A549 (cell line): ENCODE measurements around the gene GNAO1. TPM values are rescaled to one million over a fixed set of nuclear protein-coding genes. Genes with fewer than 3 reads are reported as not detected.

Experiments
- ATAC-seq, 2 experiments: fragments of 200-7000 bp in 1 of 2; fragments of >200 bp in 1 of 2; cut with Nextera tagmentation in 1 of 2; cut with Tn5 transposase in 1 of 2; 3 replicates each; pipeline versions ENCODE4 v1.8.0 to v1.9.1; 2018 to 2020; ENCODE audit warnings: mild to moderate bottlenecking in 1 of 2, moderate library complexity in 1 of 2
- CTCF ChIA-PET: fragments of 300-600 bp; sonication (Branson Sonifier 250); formaldehyde crosslinking; extraction: SDS; loops from one replicate; lab custom pipeline; 2021; ENCODE audit warnings: antibody characterized with exemption, inconsistent platforms; lab: Yijun Ruan, JAX
- POLR2A ChIA-PET: fragments of 350-600 bp; formaldehyde crosslinking; extraction: SDS; loops from one replicate; lab custom pipeline; 2021; ENCODE audit warnings: antibody characterized with exemption, inconsistent platforms; lab: Yijun Ruan, JAX
- DNase-seq, 2 experiments: peaks; one replicate each; pipeline versions ENCODE4 v3.0.0 to v3.0.0-alpha.2; 2011 to 2016; ENCODE audit warnings: low read depth in 1 of 2, low spot score in 1 of 2
- FAIRE-seq: peaks from 2 replicates; lab custom pipeline; 2011; peaks lifted over from hg19 to GRCh38; lab: Jason Lieb, UNC
- H3K27ac ChIP-seq, 2 experiments: fragments of >200 bp; sonication (Bioruptor Twin); formaldehyde crosslinking; 3 replicates each; pipeline ENCODE4 v1.5.1; 2016 to 2017
- H3K4me1 ChIP-seq: fragments of >200 bp; sonication (Bioruptor Twin); formaldehyde crosslinking; 3 replicates; pipeline ENCODE4 v1.6.1; 2016
- H3K4me2 ChIP-seq: fragments of >200 bp; sonication (Bioruptor Twin); formaldehyde crosslinking; 3 replicates; pipeline ENCODE4 v1.6.1; 2016
- H3K4me3 ChIP-seq: fragments of >200 bp; sonication (Bioruptor Twin); formaldehyde crosslinking; 3 replicates; pipeline ENCODE4 v1.5.1; 2016
- H3K9me3 ChIP-seq: fragments of >200 bp; sonication (Bioruptor Twin); formaldehyde crosslinking; 3 replicates; pipeline ENCODE4 v1.6.1; 2016
- BHLHE40 ChIP-seq: IDR thresholded peaks from 2 replicates; pipeline ENCODE4 v1.6.1; 2012; ENCODE audit warnings: low read depth, low read length, inconsistent platforms
- CBX2 ChIP-seq: fragments of 200-600 bp; sonication (generic); IDR thresholded peaks from 2 replicates; pipeline ENCODE4 v1.6.1; 2016; ENCODE audit warnings: low read depth, mild to moderate bottlenecking, borderline replicate concordance
- CEBPB ChIP-seq, 2 experiments: fragments of >200 bp in 1 of 2; sonication (Bioruptor Twin) in 1 of 2; formaldehyde crosslinking in 1 of 2; IDR thresholded peaks; 2 replicates each; pipeline ENCODE4 v1.6.1; 2012 to 2016
- CTCF ChIP-seq: fragments of >200 bp; sonication (Bioruptor Twin); formaldehyde crosslinking; IDR thresholded peaks from 3 replicates; pipeline ENCODE4 v1.5.1; 2016
- EHF ChIP-seq: fragments of 250-450 bp; sonication (Bioruptor Pico); IDR thresholded peaks from 2 replicates; pipeline ENCODE4 v1.5.0; 2020; ENCODE audit warnings: mild to moderate bottlenecking
- EHMT2 ChIP-seq: fragments of 200-600 bp; sonication (generic); IDR thresholded peaks from 2 replicates; pipeline ENCODE4 v1.6.1; 2016; ENCODE audit warnings: antibody characterized with exemption, low read depth, mild to moderate bottlenecking, moderate library complexity
- ELK1 ChIP-seq: fragments of 150-350 bp; IDR thresholded peaks from 2 replicates; pipeline ENCODE4 v1.6.1; 2014; ENCODE audit warnings: low read depth, mild to moderate bottlenecking, low read length
- EP300 ChIP-seq, 2 experiments: fragments of >200 bp; sonication (Bioruptor Twin); formaldehyde crosslinking; IDR thresholded peaks; 2 replicates in 1 of 2; 3 replicates in 1 of 2; pipeline ENCODE4 v1.6.1; 2016 to 2017
- FOSB ChIP-seq: fragments of 250-450 bp; sonication (Bioruptor Pico); IDR thresholded peaks from 2 replicates; pipeline ENCODE4 v1.5.0; 2020; ENCODE audit warnings: mild to moderate bottlenecking, moderate library complexity
- FOSL2 ChIP-seq, 2 experiments: fragments of 450-650 bp in 1 of 2; fragments of >200 bp in 1 of 2; sonication (Bioruptor Twin) in 1 of 2; formaldehyde crosslinking; IDR thresholded peaks; 2 replicates each; pipeline versions ENCODE4 v1.5.0 to v1.6.1; 2016 to 2020; ENCODE audit warnings: mild to moderate bottlenecking in 1 of 2, moderate library complexity in 1 of 2
- GATA3 ChIP-seq: IDR thresholded peaks from 2 replicates; pipeline ENCODE4 v1.6.1; 2012; ENCODE audit warnings: borderline replicate concordance
- HEYL ChIP-seq: fragments of 250-450 bp; sonication (Bioruptor Pico); IDR thresholded peaks from 2 replicates; pipeline ENCODE4 v1.8.0; 2021; ENCODE audit warnings: mild to moderate bottlenecking, moderate library complexity
- HOXA7 ChIP-seq: fragments of 250-450 bp; sonication (Bioruptor Pico); IDR thresholded peaks from 2 replicates; pipeline ENCODE4 v1.5.0; 2020; ENCODE audit warnings: mild to moderate bottlenecking, moderate library complexity
- HOXB5 ChIP-seq: fragments of 250-450 bp; sonication (Bioruptor Pico); IDR thresholded peaks from 2 replicates; pipeline ENCODE4 v1.5.0; 2020; ENCODE audit warnings: mild to moderate bottlenecking, moderate library complexity
- JUNB ChIP-seq: fragments of >200 bp; sonication (Bioruptor Twin); formaldehyde crosslinking; IDR thresholded peaks from 2 replicates; pipeline ENCODE4 v1.6.1; 2016
- MAFK ChIP-seq: fragments of 450-650 bp; IDR thresholded peaks from 2 replicates; pipeline ENCODE4 v1.6.1; 2014; ENCODE audit not compliant: partially characterized antibody
- NR3C1 ChIP-seq: fragments of >200 bp; sonication (Bioruptor Twin); formaldehyde crosslinking; IDR thresholded peaks from 3 replicates; pipeline ENCODE4 v1.6.1; 2017
- PHF8 ChIP-seq: fragments of 200-600 bp; sonication (generic); IDR thresholded peaks from 2 replicates; pipeline ENCODE4 v1.6.1; 2016; ENCODE audit warnings: low read depth, mild to moderate bottlenecking, antibody characterized with exemption, moderate library complexity, borderline replicate concordance
- RCOR1 ChIP-seq: fragments of 150-350 bp; IDR thresholded peaks from 2 replicates; pipeline ENCODE4 v1.6.1; 2014; ENCODE audit warnings: antibody characterized with exemption, low read length, low read depth
- ZSCAN20 ChIP-seq: fragments of 250-450 bp; sonication (Bioruptor Pico); IDR thresholded peaks from 2 replicates; pipeline ENCODE4 v1.8.0; 2022; ENCODE audit warnings: mild to moderate bottlenecking, moderate library complexity
- WGBS: methylation state at CpG from one replicate; pipeline ENCODE4 v1.1.6; 2017; ENCODE audit errors: missing lambda C conversion rate; 5-methylcytosine and 5-hydroxymethylcytosine counted together
- polyA plus RNA-seq, 4 experiments: library from polyadenylated mRNA; depleted of rRNA in 3 of 4; stranded (reverse); fragments of >200 nt; fragmentation: RNase III in 1 of 4; extraction: RNeasy Plus Mini Kit Qiagen cat#74134 plus additional on column Dnase treatment in 1 of 4; gene quantifications; 2 replicates in 3 of 4; 3 replicates in 1 of 4; pipeline ENCODE4 v1.2.3, GENCODE V29; 2011 to 2017
- TF ChIP-seq, protein P1 (sequence below): IDR thresholded peaks from 2 replicates; pipeline ENCODE4 v1.6.1; 2012
- TF ChIP-seq, protein P2 (sequence below): fragments of 450-650 bp; IDR thresholded peaks from 2 replicates; pipeline ENCODE4 v1.6.1; 2014; ENCODE audit warnings: antibody characterized with exemption

GNAO1 gene
- polyA plus RNA-seq, 2 of the 4 experiments (the other 2 are of a cell fraction), result 0.22 to 0.23 TPM

- TF ChIP-seq CTCF (no peak), HOXB5 (CRISPR knock-in tag) (no peak)
Measured at GRCh38 chr16:56204816-56205215, 13.5 kb downstream of the GNAO1 start (continued).

GRCh38 chr16:56206951-56207350 lies 15.7 kb downstream of the GNAO1 start:
- H3K4me1 ChIP-seq, result no peaks in the 10 kb centered on the region
- H3K4me2 ChIP-seq, result no peak overlapping the region
- ChIA-PET POLR2A (no interaction called here), CTCF (interaction anchor here (1.2 kb wide), 1 partner anchor 18 kb away, joined by 3 read pairs; no protein-coding TSS in a partner anchor)
- TF ChIP-seq NR3C1 (no peak), HOXA7 (CRISPR knock-in tag) (no peak), EHMT2 (no peak), EHF (CRISPR knock-in tag) (no peak), PHF8 (no peak), RCOR1 (no peak), HOXB5 (CRISPR knock-in tag) (no peak), CTCF (no peak), EP300 (IDR thresholded peaks at IDR 0.05) (no peak)
- TF ChIP-seq, protein P1, sequence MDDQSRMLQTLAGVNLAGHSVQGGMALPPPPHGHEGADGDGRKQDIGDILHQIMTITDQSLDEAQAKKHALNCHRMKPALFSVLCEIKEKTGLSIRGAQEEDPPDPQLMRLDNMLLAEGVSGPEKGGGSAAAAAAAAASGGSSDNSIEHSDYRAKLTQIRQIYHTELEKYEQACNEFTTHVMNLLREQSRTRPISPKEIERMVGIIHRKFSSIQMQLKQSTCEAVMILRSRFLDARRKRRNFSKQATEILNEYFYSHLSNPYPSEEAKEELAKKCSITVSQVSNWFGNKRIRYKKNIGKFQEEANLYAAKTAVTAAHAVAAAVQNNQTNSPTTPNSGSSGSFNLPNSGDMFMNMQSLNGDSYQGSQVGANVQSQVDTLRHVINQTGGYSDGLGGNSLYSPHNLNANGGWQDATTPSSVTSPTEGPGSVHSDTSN, result no peak
- H3K9me3 ChIP-seq, result no peaks in the 10 kb centered on the region
- FAIRE-seq (no peak), ATAC-seq (no peak), DNase-seq (no peak)
- WGBS, result 3% methylated on average over 1 of the region's 1 CpG
- no peak overlapping the region for H3K4me3 ChIP-seq
- H3K27ac ChIP-seq, result no peak overlapping the region

DNA sequence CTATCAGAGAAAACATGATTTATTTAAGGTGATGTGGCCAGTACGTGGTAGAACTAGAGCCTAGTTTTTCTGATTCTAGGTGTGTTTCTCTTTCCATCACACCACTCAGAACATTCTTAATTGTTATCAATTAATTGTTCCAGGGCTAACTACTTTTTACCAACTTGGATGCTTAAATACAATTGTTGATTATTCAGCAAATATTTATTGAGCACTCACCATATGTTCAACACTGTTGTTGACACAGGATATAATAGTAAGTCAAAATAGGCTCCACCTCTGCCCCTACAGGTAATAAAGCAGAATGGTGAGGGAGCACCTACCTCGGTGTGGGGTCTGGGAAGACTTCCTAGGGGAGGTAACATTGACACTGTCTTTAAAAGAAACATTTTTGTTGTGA lies 16.1 kb downstream of the GNAO1 start:
- no peak overlapping the region for H3K4me3 ChIP-seq
- ChIA-PET POLR2A (no interaction called here), CTCF (interaction anchor here (1.2 kb wide), 1 partner anchor 17 kb away, joined by 3 read pairs; no protein-coding TSS in a partner anchor)
- FAIRE-seq (no peak), ATAC-seq (no peak), DNase-seq (no peak)
- no peak overlapping the region for H3K27ac ChIP-seq
- H3K4me2 ChIP-seq, result no peak overlapping the region
- no peaks in the 10 kb centered on the region for H3K4me1 ChIP-seq
- TF ChIP-seq MAFK (peak; percentile 62), GATA3 (no peak), FOSB (CRISPR knock-in tag) (no peak)
- 1% methylated on average over 2 of the region's 2 CpGs for WGBS
- H3K9me3 ChIP-seq, result no peaks in the 10 kb centered on the region

- TF ChIP-seq ZSCAN20 (CRISPR knock-in tag) (no peak), CEBPB (IDR thresholded peaks at IDR 0.05) (no peak), ELK1 (no peak), RCOR1 (no peak), BHLHE40 (no peak), FOSL2 (IDR thresholded peaks at IDR 0.05) (no peak), FOSL2 (CRISPR knock-in tag; IDR thresholded peaks at IDR 0.05) (no peak), CBX2 (no peak), EHF (CRISPR knock-in tag) (no peak), HEYL (CRISPR knock-in tag) (no peak), JUNB (no peak), EP300 (IDR thresholded peaks at IDR 0.05) (no peak)
- TF ChIP-seq, protein P1, result no peak
- TF ChIP-seq, protein P2, sequence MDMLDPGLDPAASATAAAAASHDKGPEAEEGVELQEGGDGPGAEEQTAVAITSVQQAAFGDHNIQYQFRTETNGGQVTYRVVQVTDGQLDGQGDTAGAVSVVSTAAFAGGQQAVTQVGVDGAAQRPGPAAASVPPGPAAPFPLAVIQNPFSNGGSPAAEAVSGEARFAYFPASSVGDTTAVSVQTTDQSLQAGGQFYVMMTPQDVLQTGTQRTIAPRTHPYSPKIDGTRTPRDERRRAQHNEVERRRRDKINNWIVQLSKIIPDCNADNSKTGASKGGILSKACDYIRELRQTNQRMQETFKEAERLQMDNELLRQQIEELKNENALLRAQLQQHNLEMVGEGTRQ, result no peak
- ChIA-PET POLR2A (no interaction called here), CTCF (no interaction called here)
- no peaks in the 10 kb centered on the region for H3K4me1 ChIP-seq
- H3K9me3 ChIP-seq, result no peaks in the 10 kb centered on the region
- H3K27ac ChIP-seq, result no peak overlapping the region
- H3K4me2 ChIP-seq, result no peak overlapping the region
- ATAC-seq (no peak), FAIRE-seq (no peak), DNase-seq (no peak)
- 51% methylated on average over 7 of the region's 7 CpGs for WGBS
- no peak overlapping the region for H3K4me3 ChIP-seq
Measured at GRCh38 chr16:56211435-56211981, 20.2 kb downstream of the GNAO1 start.
